HG02885 (cell line): ENCODE results near the gene PI3.
"Not testable (repeated sequence)": the region's sequence is repeated elsewhere in the genome, so short reads cannot be mapped to it uniquely, and the experiment has no call there.

Experiments used
- ATAC-seq: cut with Tn5 transposase; IDR thresholded peaks from one replicate; pipeline ENCODE4 v1.9.1; 2021; ENCODE audit warnings: mild to moderate bottlenecking; ENCODE audit not compliant: unreplicated experiment, poor library complexity

The PI3 gene

DNA sequence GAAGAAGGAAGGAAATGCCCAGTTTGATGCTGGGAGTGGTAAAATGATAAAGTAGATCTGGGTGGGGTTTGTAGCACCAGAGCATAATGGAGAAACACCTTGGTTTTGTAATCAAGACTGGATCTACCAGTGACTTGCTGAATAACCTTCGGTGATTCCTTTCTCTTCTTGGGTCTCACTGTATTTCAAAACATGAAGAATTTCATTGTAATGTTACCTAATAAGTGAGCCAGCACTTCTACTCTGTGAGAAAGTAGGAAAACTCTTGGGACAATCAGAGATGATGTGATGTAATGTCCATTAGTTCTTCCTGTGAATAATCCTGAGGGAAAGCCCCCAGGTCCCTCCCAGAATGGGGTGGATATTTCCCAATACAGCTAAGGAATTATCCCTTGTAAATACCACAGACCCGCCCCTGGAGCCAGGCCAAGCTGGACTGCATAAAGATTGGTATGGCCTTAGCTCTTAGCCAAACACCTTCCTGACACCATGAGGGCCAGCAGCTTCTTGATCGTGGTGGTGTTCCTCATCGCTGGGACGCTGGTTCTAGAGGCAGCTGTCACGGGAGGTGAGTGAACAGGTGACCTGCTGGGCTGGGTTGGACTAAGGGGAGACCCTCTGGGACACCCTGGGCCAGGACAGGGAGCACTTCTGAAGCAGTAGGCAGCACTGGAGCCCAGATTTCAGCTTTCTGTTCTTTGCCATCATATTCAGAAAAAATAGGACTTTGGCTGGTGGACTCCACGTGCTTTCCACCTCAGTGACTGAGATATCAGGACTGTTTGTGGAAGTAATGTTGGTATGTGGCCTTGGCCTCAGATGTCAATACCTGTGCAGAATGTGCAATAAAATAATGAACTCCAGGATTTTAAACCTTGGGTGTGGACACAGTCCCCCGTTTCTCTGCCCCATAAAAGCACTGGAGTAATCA is at the start of gene PI3:
Gene PI3 (plus strand): TSS at position 469 of the 931 bp plus-strand sequence. CDS start 21 bp downstream, at position 490.
- ATAC-seq = no peak

GRCh38 chr20:45128099-45128498 is 46.6 kb upstream of the PI3 start:
- no peak for ATAC-seq

- no peak for ATAC-seq
Observed at GRCh38 chr20:45136911-45137310, 37.8 kb upstream of the PI3 start.

- no peak for ATAC-seq
Observed at GRCh38 chr20:45138561-45139300, 36.0 kb upstream of the PI3 start.

GRCh38 chr20:45139733-45140375 is 34.8 kb upstream of the PI3 start:
- not testable (repeated sequence) for ATAC-seq

DNA sequence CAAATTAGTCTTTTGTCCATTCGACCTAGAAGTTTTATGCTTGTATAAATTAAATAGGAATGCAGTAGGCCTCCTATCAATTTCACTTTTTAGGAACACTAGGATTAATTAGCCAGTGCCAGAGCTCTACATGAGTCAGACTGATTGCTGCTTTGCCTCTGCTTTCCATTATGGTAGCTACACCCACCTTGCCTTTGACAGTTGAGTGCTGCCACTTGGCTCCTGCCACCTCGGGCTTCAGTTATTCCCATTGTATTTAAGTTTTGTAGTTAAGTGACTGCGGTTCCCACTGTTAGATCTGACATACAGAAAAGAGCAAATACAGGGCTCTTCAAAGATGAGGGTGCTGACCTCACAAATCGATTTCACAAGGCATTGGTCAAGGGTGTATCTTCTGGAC is 33.9 kb upstream of the PI3 start:
- no peak for ATAC-seq

DNA sequence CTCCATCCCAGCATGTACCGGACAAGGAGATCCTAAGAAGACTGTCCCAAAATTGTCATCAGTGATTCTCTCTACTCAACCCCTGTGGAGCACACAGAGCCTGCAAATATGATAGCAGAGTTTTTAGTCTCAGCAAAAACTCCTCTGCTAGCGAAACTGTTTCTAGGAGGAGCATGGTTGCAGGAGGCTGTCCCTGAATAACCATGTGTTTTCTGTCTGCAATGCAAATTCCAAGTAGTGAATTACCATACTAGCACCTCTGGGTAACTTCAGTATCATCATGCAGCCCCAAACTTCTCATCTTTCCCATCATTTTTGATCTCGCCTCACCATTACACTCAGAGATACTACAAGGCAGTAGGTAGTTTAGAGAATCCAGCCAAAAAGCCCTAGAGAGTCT is 25.6 kb upstream of the PI3 start:
- no peak for ATAC-seq

GRCh38 chr20:45152405-45152804 is 22.3 kb upstream of the PI3 start:
- no peak for ATAC-seq

- ATAC-seq = no peak
Observed at GRCh38 chr20:45153147-45153546, 21.6 kb upstream of the PI3 start.

DNA sequence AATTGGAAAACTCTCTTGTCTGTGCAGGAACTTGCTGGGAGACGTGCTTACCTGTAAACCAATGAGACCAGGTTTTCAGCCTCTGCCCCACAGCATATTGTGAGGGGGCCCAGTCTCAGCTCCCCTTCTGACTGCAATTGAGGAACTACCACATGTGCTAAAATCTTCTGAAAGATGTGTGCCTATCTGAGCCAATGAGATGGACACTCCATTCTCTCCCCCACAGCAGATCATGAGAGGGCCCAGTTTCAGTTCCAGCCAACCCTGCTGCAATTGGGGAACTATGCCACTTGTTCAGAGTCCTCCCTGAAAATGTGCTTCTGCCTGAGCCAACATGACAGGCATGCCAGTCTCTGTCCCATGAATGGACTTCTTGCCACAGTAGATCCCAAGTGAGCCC is 20.9 kb upstream of the PI3 start:
- no peak for ATAC-seq

DNA sequence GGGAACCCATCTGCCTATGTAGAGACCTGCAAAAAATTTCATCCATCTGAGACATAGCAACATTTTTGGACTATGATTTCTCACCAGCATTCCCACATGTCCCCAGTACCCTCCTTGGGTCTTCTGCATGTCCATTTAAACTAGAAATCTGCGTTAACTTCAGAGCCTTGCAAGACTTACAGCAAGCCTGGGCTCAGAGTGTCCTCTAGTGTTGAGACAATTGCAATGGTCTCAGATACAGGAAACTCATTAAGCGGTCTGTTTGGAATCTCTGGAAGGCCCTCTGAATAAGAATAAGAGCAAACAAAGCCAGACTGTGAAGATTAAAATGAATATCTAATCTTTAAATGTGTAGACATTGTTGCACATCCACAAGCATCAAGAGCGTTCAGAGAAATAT is 20.5 kb upstream of the PI3 start:
- no peak for ATAC-seq

DNA sequence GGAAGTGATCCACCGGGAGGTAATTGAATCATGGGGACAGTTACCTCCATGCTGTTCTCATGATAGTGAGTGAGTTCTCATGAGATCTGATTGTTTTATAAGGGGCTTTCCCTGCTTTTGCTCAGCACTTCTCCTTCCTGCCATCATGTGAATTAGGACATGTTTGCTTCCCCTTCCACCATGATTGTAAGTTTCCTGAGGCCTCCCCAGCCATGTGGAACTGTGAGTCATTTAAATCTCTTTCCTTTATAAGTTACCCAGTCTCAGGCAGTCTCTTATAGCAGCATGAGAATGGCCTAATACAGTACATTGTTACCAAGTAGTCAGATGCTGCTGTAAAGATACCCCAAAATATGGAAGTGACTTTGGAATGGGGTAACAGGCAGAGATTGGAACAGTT is 19.9 kb upstream of the PI3 start:
- not testable (repeated sequence) for ATAC-seq

DNA sequence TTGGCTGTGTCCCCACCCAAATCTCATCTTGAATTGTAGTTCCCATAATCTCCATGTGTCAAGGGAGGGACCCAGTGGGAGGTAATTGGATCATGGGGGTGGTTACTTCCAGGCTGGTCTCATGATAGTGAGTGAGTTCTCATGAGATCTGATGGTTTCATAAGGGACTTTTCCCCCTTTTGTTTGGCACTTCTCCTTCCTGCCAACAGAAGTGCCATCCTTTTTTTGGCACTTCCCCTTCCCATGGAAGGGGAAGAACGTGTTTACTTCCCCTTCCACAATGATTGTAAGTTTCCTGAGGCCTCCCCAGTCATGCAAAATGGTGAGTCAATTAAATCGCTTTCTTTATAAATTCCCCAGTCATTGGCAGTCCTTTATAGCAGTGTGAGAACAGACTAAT is 18.0 kb upstream of the PI3 start:
- no peak for ATAC-seq

- ATAC-seq = no peak
Observed at GRCh38 chr20:45157962-45158361, 16.7 kb upstream of the PI3 start.

- no peak for ATAC-seq
Observed at GRCh38 chr20:45163083-45163803, 11.5 kb upstream of the PI3 start.

GRCh38 chr20:45164906-45165305 is 9.8 kb upstream of the PI3 start:
- ATAC-seq = no peak

GRCh38 chr20:45173522-45173921 is 1.2 kb upstream of the PI3 start:
- ATAC-seq = no peak

GRCh38 chr20:45176526-45177267 is 2.0 kb downstream of the PI3 start:
- ATAC-seq = no peak

GRCh38 chr20:45179166-45179565 is 4.5 kb downstream of the PI3 start:
- no peak for ATAC-seq

DNA sequence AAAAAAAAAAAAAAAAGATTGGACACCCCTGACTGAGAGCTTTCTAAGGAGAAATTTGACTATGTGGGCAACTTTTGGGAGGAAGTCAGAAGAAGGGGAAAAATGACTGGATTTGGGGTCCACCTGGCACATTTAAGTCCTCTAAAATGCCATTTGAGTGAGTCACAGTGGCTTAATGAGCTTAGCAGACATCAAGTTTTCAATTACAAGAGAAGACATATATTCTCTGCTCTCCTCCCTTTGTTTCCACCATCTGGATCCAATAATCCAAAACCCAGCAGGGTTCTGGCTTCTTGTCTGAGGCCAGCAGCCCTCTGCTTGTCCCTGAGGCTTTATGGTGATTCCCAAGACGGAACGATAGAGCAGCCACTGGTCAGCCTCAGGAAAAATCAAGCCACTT is 6.9 kb downstream of the PI3 start:
- no peak for ATAC-seq
